ENCODE measurements around the gene AKAP6.

The AKAP6 gene

GRCh38 chr14:32618991-32619390 lies 289.9 kb downstream of the AKAP6 start:
- Mint-ChIP-seq H3K27ac (no peak overlapping the region), H3K4me3 (no peak overlapping the region), H3K27me3 (no peaks in the 10 kb centered on the region), H3K36me3 (peaks cover 5% of the 10 kb centered on the region), H3K4me1 (peaks cover 6% of the 10 kb centered on the region), H3K9me3 (no peaks in the 10 kb centered on the region)
- ATAC-seq = no peak

- ATAC-seq = no peak
- H3K4me3 Mint-ChIP-seq = no peak overlapping the region
- H3K27ac Mint-ChIP-seq = no peak overlapping the region
- no peaks in the 10 kb centered on the region for H3K9me3 Mint-ChIP-seq
- H3K4me1 Mint-ChIP-seq = peaks cover 6% of the 10 kb centered on the region
- H3K27me3 Mint-ChIP-seq = no peaks in the 10 kb centered on the region
- H3K36me3 Mint-ChIP-seq = peaks cover 5% of the 10 kb centered on the region
Observed at GRCh38 chr14:32620303-32620702, 291.2 kb downstream of the AKAP6 start.

- Mint-ChIP-seq H3K9me3 (no peaks in the 10 kb centered on the region), H3K36me3 (peaks cover 5% of the 10 kb centered on the region), H3K27ac (no peak overlapping the region), H3K4me1 (peaks cover 6% of the 10 kb centered on the region), H3K27me3 (no peaks in the 10 kb centered on the region), H3K4me3 (no peak overlapping the region)
- no peak for ATAC-seq
Observed at GRCh38 chr14:32620724-32621123, 291.6 kb downstream of the AKAP6 start.

- no peaks in the 10 kb centered on the region for H3K27me3 Mint-ChIP-seq
- H3K4me1 Mint-ChIP-seq = peaks cover 6% of the 10 kb centered on the region
- peaks cover 3% of the 10 kb centered on the region for H3K9me3 Mint-ChIP-seq
- ATAC-seq = no peak
- H3K36me3 Mint-ChIP-seq = peaks cover 8% of the 10 kb centered on the region
- no peak overlapping the region for H3K27ac Mint-ChIP-seq
- no peak overlapping the region for H3K4me3 Mint-ChIP-seq
Observed at GRCh38 chr14:32621585-32621984, 292.5 kb downstream of the AKAP6 start.

GRCh38 chr14:32622742-32623141 lies 293.6 kb downstream of the AKAP6 start:
- peaks cover 6% of the 10 kb centered on the region for H3K4me1 Mint-ChIP-seq
- no peak overlapping the region for H3K27ac Mint-ChIP-seq
- no peaks in the 10 kb centered on the region for H3K27me3 Mint-ChIP-seq
- peak; percentile 45 for ATAC-seq
- no peak overlapping the region for H3K4me3 Mint-ChIP-seq
- H3K36me3 Mint-ChIP-seq = peaks cover 11% of the 10 kb centered on the region
- H3K9me3 Mint-ChIP-seq = peaks cover 4% of the 10 kb centered on the region

- no peak for ATAC-seq
- H3K27ac Mint-ChIP-seq = no peak overlapping the region
Observed at GRCh38 chr14:32623300-32624093, 294.4 kb downstream of the AKAP6 start.

GRCh38 chr14:32625211-32625610 lies 296.1 kb downstream of the AKAP6 start:
- peaks cover 5% of the 10 kb centered on the region for H3K36me3 Mint-ChIP-seq
- peaks cover 6% of the 10 kb centered on the region for H3K4me1 Mint-ChIP-seq
- H3K4me3 Mint-ChIP-seq = no peak overlapping the region
- H3K9me3 Mint-ChIP-seq = peaks cover 4% of the 10 kb centered on the region
- no peak overlapping the region for H3K27ac Mint-ChIP-seq
- no peaks in the 10 kb centered on the region for H3K27me3 Mint-ChIP-seq
- ATAC-seq = no peak

More at GRCh38 chr14:32623300-32624093, 294.4 kb downstream of the AKAP6 start:
- H3K4me3 Mint-ChIP-seq = no peak overlapping the region
- H3K4me1 Mint-ChIP-seq = peaks cover 6% of the 10 kb centered on the region
- H3K36me3 Mint-ChIP-seq = peaks cover 11% of the 10 kb centered on the region
- H3K9me3 Mint-ChIP-seq = peaks cover 4% of the 10 kb centered on the region
- H3K27me3 Mint-ChIP-seq = no peaks in the 10 kb centered on the region

- Mint-ChIP-seq H3K9me3 (peaks cover 4% of the 10 kb centered on the region), H3K27me3 (no peaks in the 10 kb centered on the region), H3K4me3 (no peak overlapping the region), H3K36me3 (peaks cover 5% of the 10 kb centered on the region), H3K4me1 (peaks cover 1% of the 10 kb centered on the region), H3K27ac (no peak overlapping the region)
- ATAC-seq = no peak
Observed at GRCh38 chr14:32627545-32628298, 298.6 kb downstream of the AKAP6 start.

GRCh38 chr14:32629236-32629635 lies 300.1 kb downstream of the AKAP6 start:
- Mint-ChIP-seq H3K4me1 (no peaks in the 10 kb centered on the region), H3K4me3 (no peak overlapping the region), H3K9me3 (peaks cover 4% of the 10 kb centered on the region), H3K36me3 (peaks cover 5% of the 10 kb centered on the region), H3K27ac (no peak overlapping the region), H3K27me3 (no peaks in the 10 kb centered on the region)
- ATAC-seq = no peak

- no peak for ATAC-seq
- peaks cover 4% of the 10 kb centered on the region for H3K9me3 Mint-ChIP-seq
- H3K27ac Mint-ChIP-seq = no peak overlapping the region
- H3K4me1 Mint-ChIP-seq = no peaks in the 10 kb centered on the region
- no peaks in the 10 kb centered on the region for H3K27me3 Mint-ChIP-seq
- H3K4me3 Mint-ChIP-seq = no peak overlapping the region
- peaks cover 5% of the 10 kb centered on the region for H3K36me3 Mint-ChIP-seq
Observed at GRCh38 chr14:32630701-32631100, 301.6 kb downstream of the AKAP6 start.

- no peaks in the 10 kb centered on the region for H3K27me3 Mint-ChIP-seq
- H3K27ac Mint-ChIP-seq = no peak overlapping the region
- no peaks in the 10 kb centered on the region for H3K9me3 Mint-ChIP-seq
- no peaks in the 10 kb centered on the region for H3K4me1 Mint-ChIP-seq
- no peak overlapping the region for H3K4me3 Mint-ChIP-seq
- ATAC-seq = no peak
- H3K36me3 Mint-ChIP-seq = no peaks in the 10 kb centered on the region
Observed at GRCh38 chr14:32633224-32633859, 304.2 kb downstream of the AKAP6 start.

GRCh38 chr14:32633930-32634329 lies 304.8 kb downstream of the AKAP6 start:
- Mint-ChIP-seq H3K4me3 (no peak overlapping the region), H3K36me3 (no peaks in the 10 kb centered on the region), H3K27ac (no peak overlapping the region), H3K27me3 (no peaks in the 10 kb centered on the region), H3K9me3 (no peaks in the 10 kb centered on the region), H3K4me1 (no peaks in the 10 kb centered on the region)
- ATAC-seq = no peak

GRCh38 chr14:32635061-32635719 lies 306.1 kb downstream of the AKAP6 start:
- no peaks in the 10 kb centered on the region for H3K27me3 Mint-ChIP-seq
- no peak overlapping the region for H3K4me3 Mint-ChIP-seq
- no peaks in the 10 kb centered on the region for H3K9me3 Mint-ChIP-seq
- no peak overlapping the region for H3K27ac Mint-ChIP-seq
- no peak for ATAC-seq
- no peaks in the 10 kb centered on the region for H3K4me1 Mint-ChIP-seq
- H3K36me3 Mint-ChIP-seq = no peaks in the 10 kb centered on the region

GRCh38 chr14:32637582-32637981 lies 308.5 kb downstream of the AKAP6 start:
- ATAC-seq = no peak
- Mint-ChIP-seq H3K27me3 (no peaks in the 10 kb centered on the region), H3K36me3 (no peaks in the 10 kb centered on the region), H3K27ac (no peak overlapping the region), H3K4me1 (no peaks in the 10 kb centered on the region), H3K9me3 (peaks cover 2% of the 10 kb centered on the region), H3K4me3 (no peak overlapping the region)

GRCh38 chr14:32639208-32639607 lies 310.1 kb downstream of the AKAP6 start:
- ATAC-seq = no peak
- H3K9me3 Mint-ChIP-seq = peaks cover 2% of the 10 kb centered on the region
- no peaks in the 10 kb centered on the region for H3K36me3 Mint-ChIP-seq
- no peak overlapping the region for H3K4me3 Mint-ChIP-seq
- no peak overlapping the region for H3K27ac Mint-ChIP-seq
- no peaks in the 10 kb centered on the region for H3K27me3 Mint-ChIP-seq
- H3K4me1 Mint-ChIP-seq = no peaks in the 10 kb centered on the region
